ENCODE measurements around the gene DHX58. TPM values are rescaled to one million over a fixed set of nuclear protein-coding genes. Genes with fewer than 3 reads are reported as not detected.

Gene DHX58
- total and polyA plus RNA-seq, 4 donors = 4.0 to 21.9 (median 12.2) TPM

DNA sequence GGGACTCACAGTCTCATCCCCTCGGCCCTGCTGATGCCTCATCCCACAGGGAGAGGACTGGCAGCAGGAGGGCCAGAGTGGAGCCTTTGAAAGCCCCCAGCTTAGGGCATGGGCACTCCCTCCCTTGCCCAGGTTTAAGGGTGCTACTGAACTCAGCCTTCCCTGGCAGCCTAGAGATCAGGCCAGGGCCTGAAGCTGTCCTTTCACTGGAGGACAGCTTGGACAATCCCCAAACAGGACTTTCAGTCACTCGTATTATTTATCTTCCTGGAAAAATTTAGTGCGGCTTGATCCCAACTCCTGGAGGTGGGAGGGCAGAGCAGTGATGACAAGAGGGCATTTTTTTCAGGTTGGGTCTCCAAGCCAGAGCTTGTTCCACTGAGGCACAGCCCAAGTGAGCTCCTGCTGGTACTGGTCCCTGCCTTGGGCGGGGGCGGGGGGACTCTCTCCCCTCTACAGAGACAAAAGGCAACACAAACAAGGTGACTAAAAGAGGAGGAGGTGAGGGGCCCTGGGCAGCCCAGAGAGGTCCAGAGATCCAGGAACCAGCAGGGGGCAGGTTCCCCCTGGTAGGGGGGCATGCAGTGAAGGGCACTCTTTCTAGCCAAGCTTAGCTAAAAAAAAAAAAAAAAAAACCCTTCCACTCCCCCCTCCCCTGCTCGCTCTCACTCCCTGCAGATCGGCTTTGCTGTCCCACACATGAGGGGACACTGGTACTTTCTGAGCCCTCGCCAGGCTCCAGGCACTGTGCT, 16.0 kb downstream of the DHX58 start (continued):
- TF ChIP-seq CTCF (IDR thresholded peaks at IDR 0.05; ENCODE audit: low read depth, low read length, missing input control) (no peak), FOXA1 (IDR thresholded peaks at IDR 0.05) (no peak)

- no peak overlapping the region for H3K4me3 ChIP-seq (ENCODE audit: low read depth in 1 of 3, low read length in 3 of 3)
- no peak overlapping the region for H3K27ac ChIP-seq (ENCODE audit: low read depth in 1 of 2, low read length in 2 of 2)
- no peaks in the 10 kb centered on the region for H3K27me3 ChIP-seq (ENCODE audit: control insufficient read depth in 4 of 4, insufficient read depth in 4 of 4, low read length in 3 of 4)
- no peak overlapping the region for H3K9ac ChIP-seq (ENCODE audit: low read depth in 1 of 2, low read length in 2 of 2)
- WGBS = 82% methylated on average over 12 of the region's 12 CpGs
- no peak for DNase-seq (ENCODE audit: low spot score)
- peaks cover 0 to 14% (median 8%) of the 10 kb centered on the region in 4 donors for H3K4me1 ChIP-seq (ENCODE audit: control insufficient read depth in 4 of 4, insufficient read depth in 4 of 4, low read length in 3 of 4)
- TF ChIP-seq, protein P1, sequence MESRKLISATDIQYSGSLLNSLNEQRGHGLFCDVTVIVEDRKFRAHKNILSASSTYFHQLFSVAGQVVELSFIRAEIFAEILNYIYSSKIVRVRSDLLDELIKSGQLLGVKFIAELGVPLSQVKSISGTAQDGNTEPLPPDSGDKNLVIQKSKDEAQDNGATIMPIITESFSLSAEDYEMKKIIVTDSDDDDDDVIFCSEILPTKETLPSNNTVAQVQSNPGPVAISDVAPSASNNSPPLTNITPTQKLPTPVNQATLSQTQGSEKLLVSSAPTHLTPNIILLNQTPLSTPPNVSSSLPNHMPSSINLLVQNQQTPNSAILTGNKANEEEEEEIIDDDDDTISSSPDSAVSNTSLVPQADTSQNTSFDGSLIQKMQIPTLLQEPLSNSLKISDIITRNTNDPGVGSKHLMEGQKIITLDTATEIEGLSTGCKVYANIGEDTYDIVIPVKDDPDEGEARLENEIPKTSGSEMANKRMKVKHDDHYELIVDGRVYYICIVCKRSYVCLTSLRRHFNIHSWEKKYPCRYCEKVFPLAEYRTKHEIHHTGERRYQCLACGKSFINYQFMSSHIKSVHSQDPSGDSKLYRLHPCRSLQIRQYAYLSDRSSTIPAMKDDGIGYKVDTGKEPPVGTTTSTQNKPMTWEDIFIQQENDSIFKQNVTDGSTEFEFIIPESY (IDR thresholded peaks at IDR 0.05) = no peak
- TF ChIP-seq CTCF (IDR thresholded peaks at IDR 0.05; ENCODE audit: low read depth, low read length, missing input control) = no peak
- TF ChIP-seq EGR1 (IDR thresholded peaks at IDR 0.05; ENCODE audit: low read depth in 2 of 2) = no peak
- TF ChIP-seq, protein P2, sequence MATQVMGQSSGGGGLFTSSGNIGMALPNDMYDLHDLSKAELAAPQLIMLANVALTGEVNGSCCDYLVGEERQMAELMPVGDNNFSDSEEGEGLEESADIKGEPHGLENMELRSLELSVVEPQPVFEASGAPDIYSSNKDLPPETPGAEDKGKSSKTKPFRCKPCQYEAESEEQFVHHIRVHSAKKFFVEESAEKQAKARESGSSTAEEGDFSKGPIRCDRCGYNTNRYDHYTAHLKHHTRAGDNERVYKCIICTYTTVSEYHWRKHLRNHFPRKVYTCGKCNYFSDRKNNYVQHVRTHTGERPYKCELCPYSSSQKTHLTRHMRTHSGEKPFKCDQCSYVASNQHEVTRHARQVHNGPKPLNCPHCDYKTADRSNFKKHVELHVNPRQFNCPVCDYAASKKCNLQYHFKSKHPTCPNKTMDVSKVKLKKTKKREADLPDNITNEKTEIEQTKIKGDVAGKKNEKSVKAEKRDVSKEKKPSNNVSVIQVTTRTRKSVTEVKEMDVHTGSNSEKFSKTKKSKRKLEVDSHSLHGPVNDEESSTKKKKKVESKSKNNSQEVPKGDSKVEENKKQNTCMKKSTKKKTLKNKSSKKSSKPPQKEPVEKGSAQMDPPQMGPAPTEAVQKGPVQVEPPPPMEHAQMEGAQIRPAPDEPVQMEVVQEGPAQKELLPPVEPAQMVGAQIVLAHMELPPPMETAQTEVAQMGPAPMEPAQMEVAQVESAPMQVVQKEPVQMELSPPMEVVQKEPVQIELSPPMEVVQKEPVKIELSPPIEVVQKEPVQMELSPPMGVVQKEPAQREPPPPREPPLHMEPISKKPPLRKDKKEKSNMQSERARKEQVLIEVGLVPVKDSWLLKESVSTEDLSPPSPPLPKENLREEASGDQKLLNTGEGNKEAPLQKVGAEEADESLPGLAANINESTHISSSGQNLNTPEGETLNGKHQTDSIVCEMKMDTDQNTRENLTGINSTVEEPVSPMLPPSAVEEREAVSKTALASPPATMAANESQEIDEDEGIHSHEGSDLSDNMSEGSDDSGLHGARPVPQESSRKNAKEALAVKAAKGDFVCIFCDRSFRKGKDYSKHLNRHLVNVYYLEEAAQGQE (IDR thresholded peaks at IDR 0.05) = no peak
- TF ChIP-seq NR2F2 (IDR thresholded peaks at IDR 0.05) = no peak
- no peak for TF ChIP-seq JUND (IDR thresholded peaks at IDR 0.05)
- no peak for TF ChIP-seq GABPA (IDR thresholded peaks at IDR 0.05 in 1 of 2, conservative IDR thresholded peaks at IDR 0.05 in 1 of 2)
- no peak for TF ChIP-seq RAD21 (IDR thresholded peaks at IDR 0.05)
- no peak for TF ChIP-seq SP1 (IDR thresholded peaks at IDR 0.05)
- no peak for TF ChIP-seq HNF4G (IDR thresholded peaks at IDR 0.05)
- H3K36me3 ChIP-seq (ENCODE audit: control insufficient read depth in 4 of 4, insufficient read depth in 3 of 4, low read depth in 1 of 4, low read length in 3 of 4) = no peaks in the 10 kb centered on the region
- no peaks in the 10 kb centered on the region for H3K9me3 ChIP-seq (ENCODE audit: control insufficient read depth in 4 of 4, low read length in 3 of 4)
Observed at GRCh38 chr17:42094375-42095069, 18.0 kb downstream of the DHX58 start.
